OCI-LY7 (cell line): ENCODE measurements around the gene TEX50.

ENCODE experiments used
- EZH2phosphoT487 ChIP-seq: fragments of 200-600 bp; sonication (generic); IDR thresholded peaks from 2 replicates; pipeline ENCODE4 v1.6.1; 2018; ENCODE audit warnings: low read depth, borderline replicate concordance, mild to moderate bottlenecking, mixed run types, antibody characterized with exemption, low read length, moderate library complexity, mixed read lengths
- TF ChIP-seq, protein P1 (sequence below): fragments of 200-600 bp; sonication (generic); conservative IDR thresholded peaks from 2 replicates; pipeline ENCODE4 v1.5.1; 2014; ENCODE audit warnings: mild to moderate bottlenecking, antibody characterized with exemption, low read length, moderate library complexity, mixed read lengths

DNA sequence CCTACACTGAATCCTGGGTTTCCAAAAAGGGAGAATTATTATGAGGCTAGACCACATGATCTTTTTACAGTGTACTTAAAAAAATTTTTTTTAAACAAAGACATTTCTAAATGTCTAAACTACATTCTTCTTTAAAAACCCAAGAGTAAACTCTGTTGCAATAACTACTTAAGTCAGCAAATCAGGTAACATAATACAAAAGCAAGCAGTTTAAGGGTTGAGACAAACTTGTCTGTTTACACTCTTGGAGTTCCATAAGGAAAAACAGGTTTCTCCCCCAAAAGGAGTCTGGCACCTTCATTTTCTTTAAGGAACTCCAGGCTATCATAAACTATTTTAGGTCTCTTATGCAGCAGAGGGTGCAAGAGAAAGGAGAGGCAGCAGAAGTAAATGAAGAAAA is 47.0 kb downstream of the TEX50 start:
- TF ChIP-seq, protein P1, sequence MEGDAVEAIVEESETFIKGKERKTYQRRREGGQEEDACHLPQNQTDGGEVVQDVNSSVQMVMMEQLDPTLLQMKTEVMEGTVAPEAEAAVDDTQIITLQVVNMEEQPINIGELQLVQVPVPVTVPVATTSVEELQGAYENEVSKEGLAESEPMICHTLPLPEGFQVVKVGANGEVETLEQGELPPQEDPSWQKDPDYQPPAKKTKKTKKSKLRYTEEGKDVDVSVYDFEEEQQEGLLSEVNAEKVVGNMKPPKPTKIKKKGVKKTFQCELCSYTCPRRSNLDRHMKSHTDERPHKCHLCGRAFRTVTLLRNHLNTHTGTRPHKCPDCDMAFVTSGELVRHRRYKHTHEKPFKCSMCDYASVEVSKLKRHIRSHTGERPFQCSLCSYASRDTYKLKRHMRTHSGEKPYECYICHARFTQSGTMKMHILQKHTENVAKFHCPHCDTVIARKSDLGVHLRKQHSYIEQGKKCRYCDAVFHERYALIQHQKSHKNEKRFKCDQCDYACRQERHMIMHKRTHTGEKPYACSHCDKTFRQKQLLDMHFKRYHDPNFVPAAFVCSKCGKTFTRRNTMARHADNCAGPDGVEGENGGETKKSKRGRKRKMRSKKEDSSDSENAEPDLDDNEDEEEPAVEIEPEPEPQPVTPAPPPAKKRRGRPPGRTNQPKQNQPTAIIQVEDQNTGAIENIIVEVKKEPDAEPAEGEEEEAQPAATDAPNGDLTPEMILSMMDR: no peak
- no peak for TF ChIP-seq EZH2phosphoT487
